ENCODE measurements around the gene PSTPIP1. TPM values are rescaled to one million over a fixed set of nuclear protein-coding genes. Genes with fewer than 3 reads are reported as not detected.

The PSTPIP1 gene
- total RNA-seq, 1 donor from 2014 or later = 13.3 TPM

DNA sequence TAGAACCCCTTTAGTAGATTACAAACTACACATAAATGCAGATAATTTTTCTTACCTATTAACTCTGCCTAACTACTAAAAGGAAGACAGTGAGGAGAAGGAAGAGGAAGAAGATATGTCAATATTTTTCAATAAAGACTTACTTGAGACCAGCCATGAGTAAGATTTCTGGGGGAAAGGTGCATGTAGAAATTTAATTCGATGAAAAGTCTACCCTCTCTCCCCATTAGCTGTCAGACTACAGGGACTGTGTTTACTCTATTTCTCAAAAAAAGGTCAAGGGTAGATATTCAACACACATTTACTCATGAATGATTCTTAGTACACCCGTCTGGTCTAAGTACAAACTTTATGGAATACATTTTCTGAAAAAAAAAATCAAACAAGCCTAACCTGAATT, 69.1 kb downstream of the PSTPIP1 start:
- Histone ChIP-seq H3K27ac (no peak overlapping the region), H3K4me1 (peaks cover 44% of the 10 kb centered on the region), H3K27me3 (no peaks in the 10 kb centered on the region), H3K9me3 (no peaks in the 10 kb centered on the region), H3K4me3 (no peak overlapping the region), H3K36me3 (no peaks in the 10 kb centered on the region)
- TF ChIP-seq POLR2AphosphoS5 (IDR thresholded peaks at IDR 0.05; ENCODE audit: insufficient read depth in 1 of 2, low read depth in 1 of 2) = no peak
- TF ChIP-seq, protein P1, sequence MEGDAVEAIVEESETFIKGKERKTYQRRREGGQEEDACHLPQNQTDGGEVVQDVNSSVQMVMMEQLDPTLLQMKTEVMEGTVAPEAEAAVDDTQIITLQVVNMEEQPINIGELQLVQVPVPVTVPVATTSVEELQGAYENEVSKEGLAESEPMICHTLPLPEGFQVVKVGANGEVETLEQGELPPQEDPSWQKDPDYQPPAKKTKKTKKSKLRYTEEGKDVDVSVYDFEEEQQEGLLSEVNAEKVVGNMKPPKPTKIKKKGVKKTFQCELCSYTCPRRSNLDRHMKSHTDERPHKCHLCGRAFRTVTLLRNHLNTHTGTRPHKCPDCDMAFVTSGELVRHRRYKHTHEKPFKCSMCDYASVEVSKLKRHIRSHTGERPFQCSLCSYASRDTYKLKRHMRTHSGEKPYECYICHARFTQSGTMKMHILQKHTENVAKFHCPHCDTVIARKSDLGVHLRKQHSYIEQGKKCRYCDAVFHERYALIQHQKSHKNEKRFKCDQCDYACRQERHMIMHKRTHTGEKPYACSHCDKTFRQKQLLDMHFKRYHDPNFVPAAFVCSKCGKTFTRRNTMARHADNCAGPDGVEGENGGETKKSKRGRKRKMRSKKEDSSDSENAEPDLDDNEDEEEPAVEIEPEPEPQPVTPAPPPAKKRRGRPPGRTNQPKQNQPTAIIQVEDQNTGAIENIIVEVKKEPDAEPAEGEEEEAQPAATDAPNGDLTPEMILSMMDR (IDR thresholded peaks at IDR 0.05) = no peak
- no peak for TF ChIP-seq POLR2A (IDR thresholded peaks at IDR 0.05)
- DNase-seq (ENCODE audit: extremely low spot score in 2 of 2) = no peak
- intact Hi-C loops (cut with DNase I) = loop anchor here (10.0 kb wide), 1 partner anchor 1339 kb away; a partner anchor contains a TSS

DNA sequence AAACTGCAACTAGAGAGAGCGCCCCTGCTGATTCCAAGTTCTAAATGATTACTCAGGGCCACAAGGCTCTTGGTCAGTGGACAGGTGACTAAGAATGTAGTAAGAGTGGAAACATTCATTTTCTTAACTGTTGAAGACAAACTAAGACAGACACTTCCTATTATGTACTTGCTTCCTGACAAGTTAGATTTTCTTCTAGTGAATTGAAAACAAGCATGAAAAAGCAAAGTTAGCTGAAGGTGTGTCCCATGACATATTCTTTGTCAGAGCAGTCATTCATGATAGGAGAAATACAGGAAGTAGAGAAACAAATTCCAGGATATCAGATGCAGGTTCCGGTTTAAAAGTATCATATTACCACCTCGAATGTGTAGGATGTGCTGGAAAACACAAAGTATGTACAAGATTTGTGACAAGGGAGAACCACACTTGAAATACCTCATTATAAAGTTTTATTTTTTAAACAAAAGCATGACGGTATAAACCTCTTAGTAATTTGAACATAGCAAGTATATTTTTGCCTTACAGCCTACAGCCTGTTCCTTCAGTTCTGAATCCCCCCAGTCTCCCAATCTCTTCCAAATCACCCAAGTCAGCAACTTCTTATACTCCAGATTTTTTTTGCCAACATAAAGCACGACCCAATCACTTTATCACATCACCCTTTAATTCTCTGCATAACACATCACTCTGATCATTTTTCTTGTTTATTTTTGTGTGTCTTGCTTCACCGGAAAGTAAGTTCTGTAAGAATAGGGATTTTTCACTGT, 69.8 kb downstream of the PSTPIP1 start:
- TF ChIP-seq POLR2AphosphoS5 (IDR thresholded peaks at IDR 0.05; ENCODE audit: insufficient read depth in 1 of 2, low read depth in 1 of 2) (no peak), POLR2A (IDR thresholded peaks at IDR 0.05) (no peak)
- TF ChIP-seq, protein P1 (IDR thresholded peaks at IDR 0.05) = no peak
- Histone ChIP-seq H3K4me3 (no peak overlapping the region), H3K27me3 (no peaks in the 10 kb centered on the region), H3K36me3 (no peaks in the 10 kb centered on the region), H3K27ac (no peak overlapping the region), H3K9me3 (no peaks in the 10 kb centered on the region), H3K4me1 (peaks cover 42% of the 10 kb centered on the region)
- intact Hi-C loops (cut with DNase I) = loop anchor here (10.0 kb wide), 1 partner anchor 1340 kb away; a partner anchor contains a TSS
- DNase-seq (ENCODE audit: extremely low spot score in 2 of 2) = no peak

DNA sequence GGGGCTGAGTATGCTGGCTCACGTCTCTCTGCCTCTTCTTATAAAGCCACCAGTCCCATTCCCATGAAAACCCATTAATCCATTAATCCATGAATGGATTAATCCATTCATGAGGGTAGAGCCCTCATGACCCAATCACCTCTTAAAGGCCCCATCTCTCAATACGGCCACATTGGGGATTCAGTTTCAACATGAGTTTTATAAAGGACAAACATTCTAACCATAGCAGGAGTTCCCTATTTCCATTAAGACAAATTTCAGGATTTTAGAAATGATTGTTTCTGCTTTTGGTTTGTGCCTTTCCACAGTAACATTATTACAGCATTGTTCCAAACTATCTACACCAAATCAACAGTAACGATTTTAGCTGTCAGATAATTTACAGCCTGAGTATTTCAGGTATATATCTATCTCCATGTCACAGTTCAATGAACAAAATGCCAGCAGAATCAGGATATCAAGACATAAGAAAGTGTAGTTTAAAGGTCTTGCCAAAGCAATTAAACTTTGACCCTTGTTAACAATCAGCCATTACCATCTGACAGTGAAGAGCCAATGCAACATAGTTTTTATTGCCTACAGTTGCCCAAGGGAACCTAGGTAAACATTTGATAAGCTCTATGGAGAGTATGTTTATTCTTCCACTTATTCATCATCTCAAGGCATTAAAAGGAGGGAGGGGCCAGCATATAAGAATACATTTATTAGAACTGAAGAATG, 72.2 kb downstream of the PSTPIP1 start:
- TF ChIP-seq POLR2AphosphoS5 (IDR thresholded peaks at IDR 0.05; ENCODE audit: insufficient read depth in 1 of 2, low read depth in 1 of 2) = peak in 1 of 2 donors; percentile 26
- no peak for TF ChIP-seq POLR2A (IDR thresholded peaks at IDR 0.05)
- Histone ChIP-seq H3K27ac (no peak overlapping the region), H3K9me3 (no peaks in the 10 kb centered on the region), H3K4me1 (peaks cover 24% of the 10 kb centered on the region), H3K27me3 (no peaks in the 10 kb centered on the region), H3K36me3 (no peaks in the 10 kb centered on the region), H3K4me3 (no peak overlapping the region)
- DNase-seq (ENCODE audit: extremely low spot score in 2 of 2) = no peak
- intact Hi-C loops (cut with DNase I) = loop anchor here (10.0 kb wide), 1 partner anchor 1342 kb away; a partner anchor contains a TSS

DNA sequence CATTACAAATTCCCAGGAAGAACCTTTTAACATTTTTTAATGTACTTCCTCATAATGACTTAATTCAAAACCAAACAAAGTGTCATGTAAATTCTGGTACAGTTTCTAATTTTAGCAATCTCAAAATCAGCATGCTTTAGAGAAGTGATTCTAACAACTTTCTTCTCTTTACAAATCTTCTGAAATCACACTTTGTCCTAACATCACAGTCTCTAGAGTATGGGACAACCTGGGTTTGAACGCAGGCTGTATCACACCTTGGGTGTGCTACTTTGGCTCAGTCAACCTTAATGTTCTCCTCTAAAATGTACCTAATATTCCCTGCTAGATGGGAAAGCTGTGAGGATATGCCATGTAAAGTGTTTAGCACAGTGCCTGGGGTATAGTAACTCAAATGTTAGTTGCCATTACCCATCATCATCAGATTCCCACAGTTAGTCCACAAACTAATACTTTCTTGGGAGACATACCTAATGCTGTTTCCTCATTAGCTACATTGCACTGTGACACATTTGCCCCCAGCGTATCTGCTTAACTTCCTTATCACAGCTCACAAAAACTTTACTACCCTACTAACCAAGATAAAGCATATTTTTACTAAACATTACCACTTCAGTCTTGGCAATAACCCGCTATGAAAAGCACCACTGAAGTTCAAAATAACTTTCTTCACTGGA, 72.9 kb downstream of the PSTPIP1 start:
- Histone ChIP-seq H3K9me3 (no peaks in the 10 kb centered on the region), H3K27ac (no peak overlapping the region), H3K4me1 (peaks cover 24% of the 10 kb centered on the region), H3K36me3 (no peaks in the 10 kb centered on the region), H3K4me3 (no peak overlapping the region), H3K27me3 (no peaks in the 10 kb centered on the region)
- no peak for TF ChIP-seq POLR2A (IDR thresholded peaks at IDR 0.05)
- no peak for TF ChIP-seq POLR2AphosphoS5 (IDR thresholded peaks at IDR 0.05; ENCODE audit: insufficient read depth in 1 of 2, low read depth in 1 of 2)
- TF ChIP-seq, protein P1 (IDR thresholded peaks at IDR 0.05) = no peak
- intact Hi-C loops (cut with DNase I) = loop anchor here (10.0 kb wide), 1 partner anchor 1343 kb away; a partner anchor contains a TSS
- no peak for DNase-seq (ENCODE audit: extremely low spot score in 2 of 2)

DNA sequence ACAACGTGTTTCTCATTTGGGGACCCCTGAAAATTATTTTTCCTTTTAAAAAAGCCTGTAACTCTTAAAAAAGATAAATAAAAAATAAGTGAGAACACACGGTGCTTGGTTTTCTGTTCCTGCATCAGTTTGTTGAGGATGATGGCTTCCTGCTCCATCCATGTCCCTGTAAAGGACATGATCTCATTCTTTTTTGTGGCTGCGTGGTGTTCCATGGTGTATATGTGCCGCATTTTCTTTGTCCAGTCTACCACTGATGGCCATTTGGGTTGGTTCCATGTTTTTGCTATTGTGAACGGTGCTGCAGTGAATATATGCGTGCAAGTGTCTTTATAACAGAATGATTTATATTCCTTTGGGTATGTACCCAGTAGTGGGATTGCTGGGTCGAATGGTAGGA, 73.7 kb downstream of the PSTPIP1 start:
- TF ChIP-seq POLR2A (IDR thresholded peaks at IDR 0.05) (no peak), POLR2AphosphoS5 (IDR thresholded peaks at IDR 0.05; ENCODE audit: insufficient read depth in 1 of 2, low read depth in 1 of 2) (no peak)
- TF ChIP-seq, protein P1 (IDR thresholded peaks at IDR 0.05) = no peak
- H3K4me1 ChIP-seq = peaks cover 24% of the 10 kb centered on the region
- intact Hi-C loops (cut with DNase I) = loop anchor here (10.0 kb wide), 1 partner anchor 1344 kb away; a partner anchor contains a TSS
- H3K27ac ChIP-seq = no peak overlapping the region
- H3K27me3 ChIP-seq = no peaks in the 10 kb centered on the region
- H3K9me3 ChIP-seq = no peaks in the 10 kb centered on the region
- H3K4me3 ChIP-seq = no peak overlapping the region
- no peak for DNase-seq (ENCODE audit: extremely low spot score in 2 of 2)
- H3K36me3 ChIP-seq = no peaks in the 10 kb centered on the region

Measured in vagina (tissue), 2 donors.